AG04450 (cell line): ENCODE results near the gene IRX3. TPM values are rescaled to one million over a fixed set of nuclear protein-coding genes. Genes with fewer than 3 reads are reported as not detected.

ENCODE experiments used
- CTCF ChIA-PET: fragments of 300-600, 350-600 bp; formaldehyde crosslinking; extraction: SDS; loops from one replicate; lab custom pipeline; 2022; ENCODE audit warnings: antibody characterized with exemption, inconsistent platforms; lab: Charles Lee
- POLR2A ChIA-PET: fragments of 350-600 bp; formaldehyde crosslinking; extraction: SDS; loops from one replicate; lab custom pipeline; 2021; ENCODE audit warnings: antibody characterized with exemption, inconsistent platforms; lab: Yijun Ruan, JAX
- DNase-seq: peaks from one replicate; pipeline ENCODE4 v3.0.0-alpha.2; 2011; ENCODE audit warnings: low read depth, low spot score
- H3K27ac ChIP-seq: one replicate; pipeline ENCODE4 v1.5.1; 2012; ENCODE audit warnings: low read depth, low read length, control low read depth
- H3K27me3 ChIP-seq: one replicate; pipeline ENCODE4 v1.6.0; 2012; ENCODE audit warnings: low read length; ENCODE audit not compliant: control insufficient read depth, insufficient read depth
- H3K4me3 ChIP-seq: 2 replicates; pipeline ENCODE4 v1.5.1; 2011; ENCODE audit warnings: mild to moderate bottlenecking, low read depth, low read length, control low read depth
- H3K9me3 ChIP-seq: 2 replicates; pipeline ENCODE4 v1.5.1; 2012; ENCODE audit warnings: low read length; ENCODE audit not compliant: control insufficient read depth, insufficient read depth
- CTCF ChIP-seq: IDR thresholded peaks from 2 replicates; pipeline ENCODE4 v1.5.1; 2011; ENCODE audit warnings: low read depth, low read length, control low read depth, inconsistent platforms
- polyA plus RNA-seq: library from polyadenylated mRNA; depleted of rRNA; stranded (reverse); fragments of >200 nt; gene quantifications from 2 replicates; pipeline ENCODE4 v1.2.3, GENCODE V29; 2011

Gene IRX3
- polyA plus RNA-seq, 1 experiment, result not detected

- peaks cover 84% of the 10 kb centered on the region for H3K27me3 ChIP-seq
- no peak for TF ChIP-seq CTCF
- H3K4me3 ChIP-seq, result no peak overlapping the region
- H3K27ac ChIP-seq, result no peak overlapping the region
- H3K9me3 ChIP-seq, result peaks cover 12% of the 10 kb centered on the region; the same call in 1 of the 2 replicates
- no peak for DNase-seq
- ChIA-PET CTCF (no interaction called here), POLR2A (no interaction called here)
Measured at GRCh38 chr16:54284931-54285413, 1.6 kb downstream of the IRX3 start.

- no peak for DNase-seq
- H3K4me3 ChIP-seq, result no peak overlapping the region
- peaks cover 11% of the 10 kb centered on the region; the same call in 1 of the 2 replicates for H3K9me3 ChIP-seq
- TF ChIP-seq CTCF, result no peak
- ChIA-PET POLR2A (no interaction called here), CTCF (no interaction called here)
- H3K27ac ChIP-seq, result no peak overlapping the region
- peaks cover 80% of the 10 kb centered on the region for H3K27me3 ChIP-seq
Measured at GRCh38 chr16:54284319-54284930, 2.2 kb downstream of the IRX3 start.

- TF ChIP-seq CTCF, result no peak
- Histone ChIP-seq H3K27ac (no peak overlapping the region), H3K9me3 (peaks cover 9% of the 10 kb centered on the region; the same call in 1 of the 2 replicates), H3K4me3 (no peak overlapping the region), H3K27me3 (peaks cover 74% of the 10 kb centered on the region)
- ChIA-PET POLR2A (no interaction called here), CTCF (no interaction called here)
- no peak for DNase-seq
Measured at GRCh38 chr16:54283725-54284318, 2.8 kb downstream of the IRX3 start.

- Histone ChIP-seq H3K4me3 (no peak overlapping the region), H3K27me3 (peaks cover 71% of the 10 kb centered on the region), H3K27ac (no peak overlapping the region), H3K9me3 (peaks cover 9% of the 10 kb centered on the region; the same call in 1 of the 2 replicates)
- no peak for TF ChIP-seq CTCF
- no peak for DNase-seq
- POLR2A ChIA-PET, result no interaction called here
- CTCF ChIA-PET, result interaction anchor here (0.6 to 1.6 kb wide), 2 partner anchors 11 to 733 kb away, joined by 4 to 6 read pairs; no protein-coding TSS in a partner anchor
Measured at GRCh38 chr16:54282928-54283724, 3.5 kb downstream of the IRX3 start.
